Ureter (tissue), 1 donor: ENCODE data around the gene CHST1. TPM values are rescaled to one million over a fixed set of nuclear protein-coding genes. Genes with fewer than 3 reads are reported as not detected.
A peak's percentile ranks its signal among the peaks of the same experiment; 100 is the strongest.

Experiments
- DNase-seq: peaks from one replicate; pipeline ENCODE4 v3.0.0-alpha.2; 2020; ENCODE audit warnings: low spot score
- total RNA-seq: library from RNA; stranded (reverse); gene quantifications from one replicate; pipeline ENCODE4 v1.2.4, GENCODE V29; 2023
- donor health status: DM: yes; HTN: yes; CAD: no.

Gene CHST1
- total RNA-seq, 1 donor from 2014 or later: 0.81 TPM

GRCh38 chr11:45660729-45661438, 4.5 kb downstream of the CHST1 start:
- DNase-seq: no peak

GRCh38 chr11:45659818-45660160, 5.6 kb downstream of the CHST1 start:
- DNase-seq: no peak

- no peak for DNase-seq
Observed at GRCh38 chr11:45659031-45659817, 6.2 kb downstream of the CHST1 start.

GRCh38 chr11:45658292-45658991, 7.0 kb downstream of the CHST1 start:
- no peak for DNase-seq

GRCh38 chr11:45657496-45658260, 7.7 kb downstream of the CHST1 start:
- DNase-seq: no peak

- no peak for DNase-seq
Observed at GRCh38 chr11:45655831-45656230, 9.6 kb downstream of the CHST1 start.

GRCh38 chr11:45655347-45655756, 10.1 kb downstream of the CHST1 start:
- DNase-seq: peak; percentile 75

GRCh38 chr11:45655012-45655283, 10.5 kb downstream of the CHST1 start:
- DNase-seq: no peak

GRCh38 chr11:45654231-45655011, 11.0 kb downstream of the CHST1 start:
- peak; percentile 32 for DNase-seq

- peak; percentile 29 for DNase-seq
Observed at GRCh38 chr11:45653277-45653676, 12.1 kb downstream of the CHST1 start.

GRCh38 chr11:45652781-45653180, 12.6 kb downstream of the CHST1 start:
- peak; percentile 22 for DNase-seq

- DNase-seq: peak; percentile 30
Observed at GRCh38 chr11:45651841-45652749, 13.3 kb downstream of the CHST1 start.

- DNase-seq: no peak
Observed at GRCh38 chr11:45651156-45651555, 14.3 kb downstream of the CHST1 start.

- peak; percentile 29 for DNase-seq
Observed at GRCh38 chr11:45650166-45651095, 15.0 kb downstream of the CHST1 start.

- peak; percentile 38 for DNase-seq
Observed at GRCh38 chr11:45649544-45650165, 15.8 kb downstream of the CHST1 start.

- peak; percentile 32 for DNase-seq
Observed at GRCh38 chr11:45648931-45649330, 16.5 kb downstream of the CHST1 start.

- no peak for DNase-seq
Observed at GRCh38 chr11:45647786-45648185, 17.6 kb downstream of the CHST1 start.

GRCh38 chr11:45647329-45647728, 18.1 kb downstream of the CHST1 start:
- DNase-seq: no peak
